Activated CD8-positive, alpha-beta T cell treated with anti-CD3 and anti-CD28 coated beads for 36 hours (primary cell): Measurements from ENCODE around the gene MCTP2. TPM values are rescaled to one million over a fixed set of nuclear protein-coding genes. Genes with fewer than 3 reads are reported as not detected.
A peak's percentile ranks its signal among the peaks of the same experiment; 100 is the strongest.

Experiments
- ATAC-seq: fragments of 200-7000 bp; cut with Tn5 transposase; one replicate; pipeline ENCODE4 v1.10.0; 2021; ENCODE audit warnings: mild to moderate bottlenecking, moderate library complexity
- CTCF ChIA-PET: fragments of 350-600 bp; sonication (Branson Sonifier 250); formaldehyde crosslinking; loops from one replicate; lab custom pipeline; 2021; ENCODE audit warnings: antibody characterized with exemption; lab: Charles Lee
- POLR2A ChIA-PET: fragments of 350-600 bp; sonication (Branson Sonifier 250); formaldehyde crosslinking; loops from one replicate; lab custom pipeline; 2021; ENCODE audit warnings: antibody characterized with exemption; lab: Charles Lee
- DNase-seq: peaks from one replicate; pipeline ENCODE4 v3.0.0-alpha.2; 2020
- H3K27ac Mint-ChIP-seq: one replicate; pipeline ENCODE4 v1.8.0; 2021; ENCODE audit warnings: mild to moderate bottlenecking, mixed read lengths
- H3K27me3 Mint-ChIP-seq: one replicate; pipeline ENCODE4 v1.8.0; 2021; ENCODE audit warnings: mixed read lengths
- H3K36me3 Mint-ChIP-seq: one replicate; pipeline ENCODE4 v1.8.0; 2021; ENCODE audit warnings: low read depth, mixed read lengths
- H3K4me1 Mint-ChIP-seq: one replicate; pipeline ENCODE4 v1.8.0; 2021; ENCODE audit warnings: low read depth, mixed read lengths
- H3K4me3 Mint-ChIP-seq: one replicate; pipeline ENCODE4 v1.8.0; 2021; ENCODE audit warnings: mild to moderate bottlenecking, moderate library complexity, mixed read lengths
- H3K9me3 Mint-ChIP-seq: one replicate; pipeline ENCODE4 v1.8.0; 2021; ENCODE audit warnings: mixed read lengths
- CTCF ChIP-seq: fragments of 200-600 bp; IDR thresholded peaks from one replicate; pipeline ENCODE4 v1.8.0; 2022; ENCODE audit warnings: antibody characterized with exemption, mild to moderate bottlenecking
- intact Hi-C: fragments of 100-400 bp; cut with micrococcal nuclease; formaldehyde crosslinking; loops from one replicate; pipeline ENCODE4 v1.10.0; 2022
- total RNA-seq, 2 experiments: library from RNA; stranded (reverse); gene quantifications; one replicate each; pipeline ENCODE4 v1.2.3, GENCODE V29; 2021

The MCTP2 gene
- total RNA-seq, 2 experiments from 2014 or later = 16.2 to 18.3 TPM

GRCh38 chr15:94258246-94258645, 26.9 kb downstream of the MCTP2 start:
- H3K27ac Mint-ChIP-seq = no peak overlapping the region
- H3K36me3 Mint-ChIP-seq = peaks cover 4% of the 10 kb centered on the region
- ChIA-PET CTCF (no interaction called here), POLR2A (no interaction called here)
- no peak for ATAC-seq
- no peak overlapping the region for H3K4me3 Mint-ChIP-seq
- H3K4me1 Mint-ChIP-seq = peaks cover 43% of the 10 kb centered on the region
- no peak for DNase-seq
- no peaks in the 10 kb centered on the region for H3K27me3 Mint-ChIP-seq
- intact Hi-C loops = no loop called here
- H3K9me3 Mint-ChIP-seq = no peaks in the 10 kb centered on the region
- no peak for TF ChIP-seq CTCF

- no peak for TF ChIP-seq CTCF
- no peak for ATAC-seq
- H3K36me3 Mint-ChIP-seq = peaks cover 3% of the 10 kb centered on the region
- DNase-seq = no peak
- intact Hi-C loops = no loop called here
- H3K27me3 Mint-ChIP-seq = no peaks in the 10 kb centered on the region
- H3K27ac Mint-ChIP-seq = no peak overlapping the region
- no peak overlapping the region for H3K4me3 Mint-ChIP-seq
- ChIA-PET CTCF (no interaction called here), POLR2A (no interaction called here)
- no peaks in the 10 kb centered on the region for H3K9me3 Mint-ChIP-seq
- H3K4me1 Mint-ChIP-seq = peaks cover 40% of the 10 kb centered on the region
Observed at GRCh38 chr15:94259121-94259751, 27.9 kb downstream of the MCTP2 start.

- H3K36me3 Mint-ChIP-seq = peaks cover 3% of the 10 kb centered on the region
- peak; percentile 78 for ATAC-seq
- H3K27ac Mint-ChIP-seq = no peak overlapping the region
- TF ChIP-seq CTCF = no peak
- ChIA-PET CTCF (no interaction called here), POLR2A (no interaction called here)
- peaks cover 36% of the 10 kb centered on the region for H3K4me1 Mint-ChIP-seq
- intact Hi-C loops = no loop called here
- H3K27me3 Mint-ChIP-seq = no peaks in the 10 kb centered on the region
- no peak overlapping the region for H3K4me3 Mint-ChIP-seq
- no peak for DNase-seq
- no peaks in the 10 kb centered on the region for H3K9me3 Mint-ChIP-seq
Observed at GRCh38 chr15:94259863-94260262, 28.5 kb downstream of the MCTP2 start.

DNA sequence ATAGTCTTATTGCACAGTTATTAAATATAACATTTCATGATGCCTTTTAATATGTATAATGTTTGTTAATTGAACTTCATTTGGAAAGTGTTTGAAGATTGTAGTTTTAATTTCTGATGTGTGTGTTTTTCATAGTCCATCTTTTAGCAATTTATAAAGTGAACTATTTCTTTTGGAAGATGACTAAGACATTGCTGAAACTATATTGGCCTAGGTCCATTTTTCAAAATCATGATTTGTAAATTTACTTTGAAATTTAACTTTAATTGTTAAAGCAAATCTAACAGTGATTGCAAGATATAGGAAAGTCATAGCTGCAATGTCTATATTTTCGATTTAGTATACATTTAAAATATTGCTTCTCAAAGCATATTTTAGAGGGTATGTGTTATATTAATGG, 30.8 kb downstream of the MCTP2 start:
- ATAC-seq (no peak), DNase-seq (no peak)
- ChIA-PET POLR2A (no interaction called here), CTCF (interaction anchor here (1.0 kb wide), 2 partner anchors 42 to 62 kb away, joined by 3 read pairs; no protein-coding TSS in a partner anchor)
- Mint-ChIP-seq H3K27me3 (no peaks in the 10 kb centered on the region), H3K9me3 (no peaks in the 10 kb centered on the region), H3K4me1 (peaks cover 42% of the 10 kb centered on the region), H3K4me3 (no peak overlapping the region), H3K27ac (no peak overlapping the region), H3K36me3 (peaks cover 3% of the 10 kb centered on the region)
- intact Hi-C loops = no loop called here
- no peak for TF ChIP-seq CTCF
